Eye (tissue), 1 donor: ENCODE data around the gene RNASE8.

Experiments used
- DNase-seq: peaks from one replicate; pipeline ENCODE4 v3.0.0-alpha.2; 2015

Gene RNASE8

GRCh38 chr14:21093769-21094681, 36.4 kb downstream of the RNASE8 start:
- peak; percentile 97 for DNase-seq

DNA sequence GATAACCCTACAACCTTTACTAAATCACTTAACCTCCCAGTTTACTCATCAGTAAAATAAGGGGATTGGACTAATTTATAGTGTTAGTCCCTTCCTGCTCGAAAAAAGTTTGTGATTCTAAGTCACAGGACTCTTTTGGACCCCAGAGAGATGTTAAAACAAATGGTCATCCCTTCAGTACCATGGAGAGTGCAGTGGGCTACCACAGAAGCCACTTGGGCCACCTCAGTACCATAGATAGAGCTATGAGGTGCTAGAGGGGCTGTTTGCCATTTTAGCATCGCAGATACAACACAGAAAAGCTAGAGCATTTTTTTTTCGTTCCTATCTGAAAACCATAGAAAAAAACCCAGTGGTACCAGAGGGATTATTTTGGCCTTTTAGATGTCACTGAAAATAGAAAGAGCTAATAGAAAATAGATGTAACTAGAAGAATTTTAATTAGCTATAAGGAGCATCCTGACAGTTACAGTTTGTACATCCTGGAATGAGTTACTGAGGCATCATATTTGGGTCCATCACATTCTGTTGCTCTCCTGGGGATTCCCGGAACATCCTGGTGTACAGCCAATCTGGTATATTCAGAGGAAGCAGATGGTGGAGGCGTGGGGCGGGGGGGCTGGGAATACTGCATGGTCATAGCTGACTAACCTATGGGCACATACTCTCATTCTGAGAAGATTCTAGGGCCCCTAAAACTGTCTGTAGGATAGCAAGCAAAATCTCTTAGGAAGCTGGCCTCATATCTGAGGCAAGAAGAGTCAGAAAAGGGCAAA, 38.0 kb downstream of the RNASE8 start:
- peak; percentile 45 for DNase-seq

- DNase-seq = peak; percentile 51
Measured at GRCh38 chr14:21096438-21096837, 38.8 kb downstream of the RNASE8 start.

DNA sequence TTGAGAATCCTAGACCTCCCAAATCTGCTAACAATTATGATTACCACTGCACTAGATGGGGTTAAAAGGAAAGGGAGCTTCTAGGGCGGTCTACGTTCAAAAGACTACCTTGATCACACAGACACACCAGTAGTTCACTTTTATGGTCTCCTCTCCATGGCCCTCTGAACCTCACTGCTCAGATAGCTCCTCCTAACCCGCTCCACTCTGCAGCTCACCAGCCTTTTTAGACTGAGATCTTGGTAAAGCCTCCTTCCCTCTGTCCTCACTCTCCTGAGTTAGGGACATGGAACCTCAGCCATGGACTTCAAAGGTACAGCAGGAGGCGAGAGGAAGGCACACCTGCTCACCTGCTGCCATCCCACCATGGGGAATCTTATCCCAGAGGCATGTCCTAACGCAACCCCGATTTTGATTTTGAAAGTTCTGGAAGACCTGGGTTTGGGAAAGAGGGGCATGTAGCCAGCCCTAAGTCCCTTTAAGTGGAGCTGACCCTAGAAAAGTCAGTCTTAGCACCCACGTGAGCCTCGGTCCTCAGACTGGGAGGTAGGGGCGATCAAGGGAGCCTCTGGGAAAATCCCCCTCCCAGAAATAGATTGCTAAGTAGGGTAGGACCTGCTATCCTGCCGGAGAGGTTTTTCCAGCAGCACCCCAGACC, 39.5 kb downstream of the RNASE8 start:
- peak; percentile 74 for DNase-seq

DNA sequence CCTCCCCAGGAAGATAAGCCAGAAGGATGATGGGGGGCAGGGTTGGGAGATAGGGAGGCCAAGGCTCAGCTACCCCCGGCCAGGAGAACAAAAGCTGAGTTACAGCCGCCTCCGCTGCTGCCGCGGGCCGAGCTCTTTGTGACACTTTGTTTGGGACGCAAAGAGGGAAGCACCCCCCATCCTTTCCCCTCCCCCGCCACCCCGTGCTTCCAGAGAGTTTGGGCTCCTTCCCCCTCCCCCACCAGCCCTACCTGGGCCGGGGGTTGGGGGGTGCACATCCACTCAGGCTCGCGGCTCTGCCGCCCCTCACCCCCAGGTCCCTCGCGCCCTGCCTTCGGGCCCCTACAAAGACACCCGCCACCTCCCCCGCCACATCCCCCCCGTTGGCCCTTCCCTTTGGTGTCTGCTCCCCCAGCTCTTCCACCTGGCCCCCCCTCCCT, 40.0 kb downstream of the RNASE8 start:
- no peak for DNase-seq

GRCh38 chr14:21098076-21098891, 40.7 kb downstream of the RNASE8 start, which contains the start of gene ZNF219:
Gene ZNF219, minus strand, starts transcription at chr14:21098655. Its CDS starts 5,064 bp downstream, at chr14:21093591.
- DNase-seq = peak; percentile 86

DNA sequence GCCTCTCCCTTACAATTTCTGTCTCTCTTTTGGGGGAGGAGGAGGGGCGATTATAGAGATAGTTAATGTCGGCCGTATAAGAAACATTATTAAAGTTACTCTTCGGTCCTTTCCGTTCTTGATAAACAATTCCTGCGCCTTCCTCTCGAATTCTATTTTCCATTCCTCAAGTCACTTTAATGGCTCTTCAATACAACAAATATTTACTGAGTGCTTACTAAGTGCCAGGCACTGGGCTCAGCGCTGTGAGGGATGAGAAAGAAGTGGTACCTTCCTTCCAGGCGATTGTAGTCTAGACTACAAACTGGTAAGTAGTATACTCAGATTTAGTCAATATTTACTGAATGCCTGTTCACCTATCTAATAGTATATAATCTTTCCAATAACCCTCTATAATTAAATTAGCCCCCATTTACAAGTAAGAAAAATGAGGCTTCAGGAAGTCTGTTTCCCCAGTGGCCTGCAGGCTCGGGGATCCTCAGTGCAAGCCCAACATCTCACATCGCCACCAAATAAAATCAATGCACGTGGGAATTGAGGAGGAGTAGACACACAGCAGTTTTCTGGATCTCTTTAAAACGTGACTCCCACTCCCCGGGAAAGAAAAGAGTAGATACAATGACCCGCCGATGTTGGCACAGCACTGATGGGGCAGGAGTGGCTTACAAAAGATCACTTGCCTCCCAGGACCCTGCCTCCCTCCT, 41.4 kb downstream of the RNASE8 start:
- peak; percentile 34 for DNase-seq

DNA sequence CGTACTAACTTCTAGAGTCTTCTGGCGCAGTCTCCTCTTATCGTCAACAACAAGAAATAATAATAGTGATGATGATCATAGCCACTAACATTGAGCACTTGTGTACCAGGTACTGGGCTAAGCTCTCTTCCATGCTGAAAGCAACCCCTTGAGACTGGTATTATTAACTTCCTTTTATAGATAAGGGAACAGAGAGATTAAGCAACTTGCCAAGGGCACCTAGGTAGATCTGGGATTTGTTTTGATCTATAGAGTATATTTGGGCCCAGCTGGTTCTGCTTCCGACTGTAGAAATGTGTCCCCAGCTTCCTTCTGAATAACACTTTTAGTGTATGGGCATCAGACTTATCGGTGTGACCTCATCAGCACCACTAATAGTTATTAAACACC, 42.0 kb downstream of the RNASE8 start:
- DNase-seq = no peak

- no peak for DNase-seq
Measured at GRCh38 chr14:21100931-21101330, 43.3 kb downstream of the RNASE8 start, which contains the start of gene TMEM253. Gene TMEM253, plus strand, starts transcription at chr14:21101066. Its CDS starts 278 bp downstream, at chr14:21101344.

GRCh38 chr14:21101802-21102413, 44.3 kb downstream of the RNASE8 start:
- no peak for DNase-seq

- DNase-seq = no peak
Measured at GRCh38 chr14:21102521-21103410, 45.1 kb downstream of the RNASE8 start.

GRCh38 chr14:21103411-21103709, 45.7 kb downstream of the RNASE8 start:
- DNase-seq = no peak

DNA sequence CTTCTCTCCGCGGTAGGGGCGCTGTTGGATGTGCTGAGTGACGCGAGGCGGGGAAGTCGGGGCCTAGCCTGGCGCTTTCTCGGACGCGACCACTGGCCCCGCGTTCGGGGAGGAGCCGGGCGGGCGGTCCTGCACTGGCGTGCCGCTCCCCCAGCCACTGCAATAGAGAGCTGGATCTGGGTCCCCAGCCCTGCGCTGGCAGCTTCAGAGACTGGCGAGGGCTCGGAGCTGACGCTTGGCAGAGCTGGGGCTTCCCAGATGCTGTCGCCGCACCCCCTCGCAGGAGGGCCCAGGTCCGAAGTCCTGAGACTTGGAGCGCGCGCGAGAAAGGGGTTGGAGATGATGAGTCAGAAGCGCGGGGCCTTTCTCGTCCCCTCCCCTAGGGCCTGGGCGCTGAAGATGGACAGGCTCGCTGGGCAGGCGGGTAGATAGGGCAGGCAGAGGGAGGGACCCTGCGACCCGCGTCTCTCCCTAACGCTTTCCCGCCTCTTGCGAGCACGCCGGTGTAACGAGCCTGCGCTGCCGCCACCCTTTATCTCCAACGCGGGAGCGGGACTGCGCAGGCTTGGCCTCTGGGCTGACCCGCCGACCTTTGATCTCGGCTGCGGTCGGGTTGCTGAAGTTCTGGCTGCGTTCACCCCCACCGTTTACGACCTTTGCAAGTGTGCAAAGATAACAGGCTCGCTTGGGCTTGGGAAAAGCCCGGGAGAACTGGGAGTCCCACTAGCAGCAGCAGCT, 46.3 kb downstream of the RNASE8 start:
- DNase-seq = peak; percentile 99

- DNase-seq = peak; percentile 94
Measured at GRCh38 chr14:21104448-21105060, 46.9 kb downstream of the RNASE8 start.

DNA sequence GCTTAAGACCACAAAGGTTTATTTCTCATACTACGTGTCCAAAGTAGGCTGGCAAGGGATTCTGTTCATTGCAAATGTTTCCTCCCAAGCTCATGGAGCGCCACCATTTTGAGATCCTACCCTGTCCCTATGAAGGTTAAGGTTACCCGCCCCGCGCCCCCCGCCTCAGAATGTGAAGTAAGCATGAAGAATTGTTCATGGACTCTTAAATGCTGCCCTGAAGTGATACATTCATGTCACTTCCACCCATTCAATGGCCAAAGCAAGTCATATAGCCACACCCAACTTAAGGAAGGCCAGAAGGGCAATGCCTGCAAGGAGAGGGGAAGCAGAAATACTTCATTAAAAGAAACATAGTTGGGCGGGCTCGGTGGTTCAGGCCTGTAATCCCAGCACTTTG, 47.5 kb downstream of the RNASE8 start:
- DNase-seq = no peak

- DNase-seq = peak; percentile 62
Measured at GRCh38 chr14:21106176-21106497, 48.5 kb downstream of the RNASE8 start.

DNA sequence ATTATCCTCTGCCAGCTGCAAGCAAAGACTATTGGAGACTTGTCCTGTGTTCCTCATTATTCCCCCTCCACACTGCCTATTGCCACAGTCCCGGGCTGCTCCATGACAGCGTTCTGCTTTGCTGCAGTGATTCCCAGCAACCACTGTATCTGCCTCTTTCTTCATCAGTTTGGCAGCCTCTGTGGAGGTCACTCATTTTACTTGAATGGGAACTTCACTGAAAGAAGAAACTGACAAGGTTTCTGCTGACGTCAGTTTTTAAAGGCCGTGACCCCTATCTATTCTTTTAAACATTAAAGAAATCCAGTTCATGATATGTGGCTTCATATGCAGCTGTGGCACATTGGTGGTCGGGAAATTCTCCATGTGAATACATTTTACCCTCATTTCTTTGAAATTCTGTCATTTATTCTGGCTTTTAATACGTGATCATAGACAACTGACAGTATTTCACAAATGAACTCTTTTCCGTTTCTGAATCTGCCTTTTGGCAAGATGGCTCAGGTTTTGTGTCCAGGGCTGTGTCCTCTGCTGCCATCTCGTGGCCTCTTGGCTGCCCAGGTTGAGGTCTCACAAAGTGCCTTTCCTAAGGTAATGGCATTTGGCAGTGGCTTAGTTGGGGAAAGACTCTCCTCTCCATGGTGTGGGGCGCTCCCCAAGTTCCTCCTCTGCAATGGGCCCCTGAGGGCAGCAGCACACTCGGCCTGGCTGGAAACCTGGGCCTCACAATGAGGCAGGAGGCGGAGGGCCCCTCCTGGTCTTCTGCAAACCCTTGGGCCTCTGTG, 49.1 kb downstream of the RNASE8 start:
- DNase-seq = peak; percentile 94

GRCh38 chr14:21107283-21107800, 49.7 kb downstream of the RNASE8 start:
- DNase-seq = no peak
